Lower lobe of right lung (tissue), 2 donors: ENCODE measurements around the gene PRADC1. TPM values are rescaled to one million over a fixed set of nuclear protein-coding genes. Genes with fewer than 3 reads are reported as not detected.

Experiments used
- ATAC-seq, 2 donors: fragments of 200-7000 bp; cut with Tn5 transposase; one replicate each; pipeline ENCODE4 v1.9.1; 2020 to 2022; ENCODE audit warnings: mild to moderate bottlenecking in 2 of 2, moderate library complexity in 2 of 2
- DNase-seq: peaks from one replicate; pipeline ENCODE4 v3.0.0-alpha.2; 2020
- H3K27ac ChIP-seq: fragments of 200-600 bp; one replicate; pipeline ENCODE4 v1.8.0; 2022
- H3K27me3 ChIP-seq: fragments of 200-600 bp; one replicate; pipeline ENCODE4 v1.8.0; 2022; ENCODE audit warnings: low read depth
- H3K36me3 ChIP-seq: fragments of 200-600 bp; one replicate; pipeline ENCODE4 v1.8.0; 2022; ENCODE audit warnings: mild to moderate bottlenecking
- H3K4me1 ChIP-seq: fragments of 200-600 bp; one replicate; pipeline ENCODE4 v1.8.0; 2022
- H3K4me3 ChIP-seq: fragments of 200-600 bp; one replicate; pipeline ENCODE4 v1.8.0; 2022; ENCODE audit warnings: mild to moderate bottlenecking
- H3K9me3 ChIP-seq: fragments of 200-600 bp; one replicate; pipeline ENCODE4 v1.8.0; 2022
- CTCF ChIP-seq: fragments of 200-600 bp; IDR thresholded peaks from one replicate; pipeline ENCODE4 v1.8.0; 2022; ENCODE audit warnings: antibody characterized with exemption, mild to moderate bottlenecking
- intact Hi-C: fragments of 100-400 bp; cut with DNase I; formaldehyde crosslinking; loops from one replicate; pipeline ENCODE4 v1.11.0; 2022
- long read RNA-seq: library from polyadenylated mRNA; unstranded; transcript quantifications from one replicate; pipeline ENCODE4 v2.0.0, GENCODE V29; 2021
- total RNA-seq: library from RNA; stranded (reverse); fragmentation: NEBNext Ultra II Directional; extraction: Animal tissue kit (Norgen Biotek cat#: 25700); gene quantifications from one replicate; pipeline ENCODE4 v1.2.1, GENCODE V29; 2021
- donor health status: DM: no; HTN: yes; CAD: no; lungs with severe emphysema.

Gene PRADC1
- 14.8 TPM for total RNA-seq
- long read RNA-seq, transcript PRADC1-201 (5 exons, 1,083 nt), result major isoform, 23 of 27 reads
- long read RNA-seq, partial matches to known transcripts, result 2 of 27 reads
- long read RNA-seq, other reads (novel, unspliced or antisense), result 2 of 27 reads

GRCh38 chr2:73233154-73233931, at the start of gene PRADC1:
Gene PRADC1 (minus strand): TSS chr2:73233239. CDS start chr2:73233160, 79 bp downstream.
- DNase-seq (peak; percentile 99), ATAC-seq (peak; percentile 97 to 98)
- peaks cover 40% of the 10 kb centered on the region for H3K4me1 ChIP-seq
- H3K36me3 ChIP-seq, result peaks cover 15% of the 10 kb centered on the region
- H3K4me3 ChIP-seq, result peak within 1 kb of the TSS; percentile 85
- H3K27me3 ChIP-seq, result no peaks in the 10 kb centered on the region
- peak within 1 kb of the TSS; percentile 90 for H3K27ac ChIP-seq
- TF ChIP-seq CTCF, result no peak
- intact Hi-C loops, result no loop called here
- H3K9me3 ChIP-seq, result no peaks in the 10 kb centered on the region

- intact Hi-C loops, result no loop called here
Observed at GRCh38 chr2:73281244-73281643, 48.2 kb upstream of the PRADC1 start.

GRCh38 chr2:73279852-73280251, 46.8 kb upstream of the PRADC1 start:
- Histone ChIP-seq H3K4me1 (peaks cover 5% of the 10 kb centered on the region), H3K36me3 (no peaks in the 10 kb centered on the region), H3K27me3 (peaks cover 10% of the 10 kb centered on the region), H3K27ac (no peak overlapping the region), H3K4me3 (no peak overlapping the region), H3K9me3 (no peaks in the 10 kb centered on the region)
- TF ChIP-seq CTCF, result no peak
- ATAC-seq, result no peak
- intact Hi-C loops, result no loop called here
- no peak for DNase-seq

More at GRCh38 chr2:73281244-73281643, 48.2 kb upstream of the PRADC1 start:
- Histone ChIP-seq H3K27me3 (peaks cover 18% of the 10 kb centered on the region), H3K27ac (no peak overlapping the region), H3K36me3 (no peaks in the 10 kb centered on the region), H3K4me3 (no peak overlapping the region), H3K9me3 (no peaks in the 10 kb centered on the region), H3K4me1 (peaks cover 8% of the 10 kb centered on the region)
- ATAC-seq (no peak), DNase-seq (no peak)
- no peak for TF ChIP-seq CTCF

GRCh38 chr2:73272270-73272669, 39.2 kb upstream of the PRADC1 start:
- no peaks in the 10 kb centered on the region for H3K9me3 ChIP-seq
- peaks cover 19% of the 10 kb centered on the region for H3K27me3 ChIP-seq
- DNase-seq (no peak), ATAC-seq (no peak)
- TF ChIP-seq CTCF, result no peak
- H3K36me3 ChIP-seq, result no peaks in the 10 kb centered on the region
- no peak overlapping the region for H3K4me3 ChIP-seq
- H3K27ac ChIP-seq, result no peak overlapping the region
- intact Hi-C loops, result no loop called here
- no peaks in the 10 kb centered on the region for H3K4me1 ChIP-seq

- DNase-seq (no peak), ATAC-seq (no peak)
- TF ChIP-seq CTCF, result no peak
- H3K4me1 ChIP-seq, result no peaks in the 10 kb centered on the region
- H3K36me3 ChIP-seq, result no peaks in the 10 kb centered on the region
- no peak overlapping the region for H3K27ac ChIP-seq
- peaks cover 39% of the 10 kb centered on the region for H3K27me3 ChIP-seq
- H3K9me3 ChIP-seq, result no peaks in the 10 kb centered on the region
- intact Hi-C loops, result no loop called here
- no peak overlapping the region for H3K4me3 ChIP-seq
Observed at GRCh38 chr2:73269686-73270465, 36.8 kb upstream of the PRADC1 start.
